Activated B cell treated with CpG ODN at 0.5 μM for 24 hours (primary cell): Measurements from ENCODE around the gene MEN1. TPM values are rescaled to one million over a fixed set of nuclear protein-coding genes. Genes with fewer than 3 reads are reported as not detected.

Experiments
- ATAC-seq: fragments of 200-7000 bp; cut with Tn5 transposase; one replicate; pipeline ENCODE4 v1.10.0; 2021; ENCODE audit warnings: low read depth, mild to moderate bottlenecking, moderate library complexity
- CTCF ChIA-PET: fragments of 350-600 bp; sonication (Branson Sonifier 250); formaldehyde crosslinking; loops from one replicate; lab custom pipeline; 2021; ENCODE audit warnings: antibody characterized with exemption; lab: Charles Lee
- POLR2A ChIA-PET: fragments of 350-600 bp; sonication (Branson Sonifier 250); formaldehyde crosslinking; loops from one replicate; lab custom pipeline; 2021; ENCODE audit warnings: antibody characterized with exemption; lab: Charles Lee
- DNase-seq: peaks from one replicate; pipeline ENCODE4 v3.0.0; 2022
- H3K27ac Mint-ChIP-seq: one replicate; pipeline ENCODE4 v1.8.0; 2020; ENCODE audit warnings: mixed read lengths
- H3K27me3 Mint-ChIP-seq: one replicate; pipeline ENCODE4 v1.8.0; 2021; ENCODE audit warnings: mixed read lengths
- H3K36me3 Mint-ChIP-seq: one replicate; pipeline ENCODE4 v1.8.0; 2021; ENCODE audit warnings: low read depth, mixed read lengths
- H3K4me1 Mint-ChIP-seq: one replicate; pipeline ENCODE4 v1.8.0; 2021; ENCODE audit warnings: mixed read lengths
- H3K4me3 Mint-ChIP-seq: one replicate; pipeline ENCODE4 v1.8.0; 2020; ENCODE audit warnings: mild to moderate bottlenecking, mixed read lengths
- H3K9me3 Mint-ChIP-seq: one replicate; pipeline ENCODE4 v1.8.0; 2020; ENCODE audit warnings: mixed read lengths
- intact Hi-C: fragments of 100-400 bp; cut with micrococcal nuclease; formaldehyde crosslinking; loops from one replicate; pipeline ENCODE4 v1.15.1; 2024
- total RNA-seq: library from RNA; stranded (reverse); gene quantifications from 2 replicates; pipeline ENCODE4 v1.2.3, GENCODE V29; 2022
- TF ChIP-seq, protein P1 (sequence below): fragments of 200-600 bp; IDR thresholded peaks from one replicate; pipeline ENCODE4 v1.8.0; 2022; ENCODE audit warnings: antibody characterized with exemption, mild to moderate bottlenecking

Gene MEN1
- total RNA-seq, 1 donor from 2014 or later = 44.6 TPM

DNA sequence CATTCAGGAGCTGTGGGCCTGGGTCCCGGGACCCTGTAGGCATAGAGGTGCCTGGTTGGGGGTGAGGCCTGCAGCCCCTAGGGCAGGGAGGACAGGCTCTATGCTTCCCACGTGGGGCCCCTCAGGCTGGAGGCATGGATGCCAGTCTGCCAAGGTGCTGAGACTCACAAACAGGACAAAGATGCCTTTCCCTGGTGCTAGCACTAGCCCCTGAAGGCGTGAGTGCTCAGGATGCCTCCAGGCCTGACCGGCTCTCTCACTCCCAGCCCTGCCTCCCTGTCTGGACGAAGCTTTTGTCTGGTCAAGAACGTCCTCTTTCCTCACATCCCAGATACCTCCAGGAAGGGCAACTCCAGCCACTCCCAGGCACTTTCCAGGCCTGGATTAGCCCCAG is 32.0 kb upstream of the MEN1 start:
- peaks cover 19% of the 10 kb centered on the region for H3K4me1 Mint-ChIP-seq
- H3K36me3 Mint-ChIP-seq = peaks cover 7% of the 10 kb centered on the region
- H3K27ac Mint-ChIP-seq = no peak overlapping the region
- intact Hi-C loops = loop anchor here (10.0 kb wide), 2 partner anchors 342 to 422 kb away; partner anchors contain the start of genes CAPN1 and POLA2
- DNase-seq (no peak), ATAC-seq (no peak)
- no peaks in the 10 kb centered on the region for H3K9me3 Mint-ChIP-seq
- no peak overlapping the region for H3K4me3 Mint-ChIP-seq
- no peaks in the 10 kb centered on the region for H3K27me3 Mint-ChIP-seq
- TF ChIP-seq, protein P1, sequence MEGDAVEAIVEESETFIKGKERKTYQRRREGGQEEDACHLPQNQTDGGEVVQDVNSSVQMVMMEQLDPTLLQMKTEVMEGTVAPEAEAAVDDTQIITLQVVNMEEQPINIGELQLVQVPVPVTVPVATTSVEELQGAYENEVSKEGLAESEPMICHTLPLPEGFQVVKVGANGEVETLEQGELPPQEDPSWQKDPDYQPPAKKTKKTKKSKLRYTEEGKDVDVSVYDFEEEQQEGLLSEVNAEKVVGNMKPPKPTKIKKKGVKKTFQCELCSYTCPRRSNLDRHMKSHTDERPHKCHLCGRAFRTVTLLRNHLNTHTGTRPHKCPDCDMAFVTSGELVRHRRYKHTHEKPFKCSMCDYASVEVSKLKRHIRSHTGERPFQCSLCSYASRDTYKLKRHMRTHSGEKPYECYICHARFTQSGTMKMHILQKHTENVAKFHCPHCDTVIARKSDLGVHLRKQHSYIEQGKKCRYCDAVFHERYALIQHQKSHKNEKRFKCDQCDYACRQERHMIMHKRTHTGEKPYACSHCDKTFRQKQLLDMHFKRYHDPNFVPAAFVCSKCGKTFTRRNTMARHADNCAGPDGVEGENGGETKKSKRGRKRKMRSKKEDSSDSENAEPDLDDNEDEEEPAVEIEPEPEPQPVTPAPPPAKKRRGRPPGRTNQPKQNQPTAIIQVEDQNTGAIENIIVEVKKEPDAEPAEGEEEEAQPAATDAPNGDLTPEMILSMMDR = no peak
- CTCF ChIA-PET = interaction anchor here (7.8 kb wide), 1 partner anchor 49 kb away, joined by 310 read pairs; no protein-coding TSS in a partner anchor
- POLR2A ChIA-PET = no interaction called here

DNA sequence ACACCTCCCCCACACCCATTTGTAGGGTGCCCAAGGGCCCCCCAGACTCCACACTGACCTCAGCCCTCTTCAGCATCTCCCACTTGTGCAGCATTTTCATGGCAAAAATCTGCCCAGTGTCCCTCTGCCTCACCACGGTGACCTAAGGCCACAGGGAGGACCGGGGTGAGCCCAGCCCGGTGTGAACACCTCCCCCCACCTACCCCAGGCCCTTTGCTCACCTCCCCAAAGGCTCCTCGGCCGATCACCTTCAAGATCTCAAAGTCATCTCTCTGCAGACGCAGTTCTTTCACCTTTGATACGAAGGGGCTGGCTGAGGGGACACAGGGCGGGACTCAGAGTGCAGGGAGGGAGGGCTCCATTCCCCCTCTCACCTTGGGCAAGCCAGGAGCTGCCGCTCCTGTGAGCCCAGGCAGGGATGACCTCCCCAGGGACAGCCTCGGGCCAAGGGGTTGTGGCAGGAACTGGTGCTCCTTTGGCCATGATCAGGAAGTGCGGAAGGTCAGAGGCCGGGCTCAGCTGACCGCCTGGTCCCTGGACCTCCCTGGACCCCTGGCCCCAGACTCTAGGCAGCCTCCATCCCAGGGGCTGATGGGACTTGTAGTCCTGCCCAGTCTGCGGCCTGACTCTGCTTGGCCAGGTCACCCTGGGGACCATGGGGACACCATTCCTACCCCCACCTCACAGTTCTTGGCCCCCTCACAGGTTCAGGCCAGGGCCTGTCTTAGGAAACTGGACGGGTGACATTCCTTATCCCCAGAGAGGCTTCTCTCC is 31.4 kb upstream of the MEN1 start:
- DNase-seq (no peak), ATAC-seq (no peak)
- H3K27me3 Mint-ChIP-seq = no peaks in the 10 kb centered on the region
- CTCF ChIA-PET = interaction anchor here (7.8 kb wide), 1 partner anchor 49 kb away, joined by 310 read pairs; no protein-coding TSS in a partner anchor
- no peaks in the 10 kb centered on the region for H3K9me3 Mint-ChIP-seq
- H3K36me3 Mint-ChIP-seq = peaks cover 7% of the 10 kb centered on the region
- H3K4me3 Mint-ChIP-seq = no peak overlapping the region
- no peak overlapping the region for H3K27ac Mint-ChIP-seq
- POLR2A ChIA-PET = no interaction called here
- peaks cover 13% of the 10 kb centered on the region for H3K4me1 Mint-ChIP-seq
- TF ChIP-seq, protein P1 = no peak
- intact Hi-C loops = loop anchor here (10.0 kb wide), 2 partner anchors 343 to 423 kb away; partner anchors contain the start of genes CAPN1 and POLA2

DNA sequence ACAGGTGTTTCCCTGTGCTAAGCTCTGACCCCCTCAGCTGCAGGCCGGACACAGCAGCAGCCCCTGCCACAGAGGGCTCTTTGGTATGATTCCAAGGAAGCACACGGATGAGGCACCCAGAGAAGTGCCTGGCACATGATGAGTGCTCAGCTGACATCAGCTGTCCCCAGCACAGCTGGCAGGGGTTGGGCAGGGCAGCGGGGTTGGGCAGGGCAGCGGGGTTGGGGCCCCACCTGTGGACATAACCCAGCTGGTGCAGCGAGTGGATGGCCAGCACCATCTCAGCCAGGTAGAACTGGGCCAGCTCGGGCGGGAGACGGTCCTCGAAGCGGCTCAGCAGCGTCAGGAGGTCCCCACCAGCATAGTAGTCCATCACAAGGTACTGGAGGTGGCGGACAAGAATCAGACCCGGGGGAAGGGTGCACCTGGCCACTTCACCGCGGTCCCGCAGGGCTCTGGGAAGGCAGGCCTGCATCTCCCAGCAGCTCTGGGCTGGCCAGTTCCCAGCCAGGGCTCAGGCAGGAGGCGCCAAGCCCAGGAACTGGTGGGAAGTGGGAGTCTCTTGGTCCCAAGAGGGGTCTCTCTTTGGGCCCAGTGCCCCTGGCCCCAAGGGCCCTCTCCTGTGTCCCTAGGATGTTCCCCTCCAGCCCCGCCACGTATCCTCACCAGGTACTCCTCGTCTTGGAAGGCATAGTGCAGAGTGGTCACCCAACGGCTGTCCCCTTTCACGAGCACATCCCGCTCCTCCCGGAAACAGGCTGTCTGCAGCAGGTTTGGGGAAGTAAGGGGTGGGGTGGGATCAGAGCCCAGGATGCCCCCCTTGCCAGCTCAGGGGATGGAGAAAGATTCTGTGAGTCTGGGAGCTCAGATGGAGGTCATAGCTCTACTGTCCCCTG is 29.8 kb upstream of the MEN1 start:
- H3K36me3 Mint-ChIP-seq = peaks cover 7% of the 10 kb centered on the region
- ATAC-seq = no peak

DNA sequence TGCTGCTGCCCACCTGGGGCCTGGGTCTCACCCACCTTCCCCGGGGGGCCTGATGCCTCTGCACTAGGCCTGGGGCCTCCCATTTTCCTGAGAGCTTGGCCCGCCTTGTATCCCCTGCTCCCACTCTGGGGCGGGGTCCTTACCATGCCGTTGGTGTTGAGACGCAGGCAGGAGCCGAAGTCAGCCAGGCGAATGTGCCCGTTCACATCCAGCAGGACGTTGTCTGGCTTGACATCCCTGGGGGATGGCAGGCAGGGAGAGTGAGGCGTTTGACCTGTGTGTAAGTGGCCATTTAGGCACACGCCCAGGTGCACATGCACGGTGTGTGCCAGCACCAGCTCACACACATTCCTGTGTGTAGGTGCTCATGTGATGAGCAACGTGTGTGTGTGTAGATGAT is 29.0 kb upstream of the MEN1 start:
- intact Hi-C loops = no loop called here
- Mint-ChIP-seq H3K9me3 (no peaks in the 10 kb centered on the region), H3K36me3 (peaks cover 7% of the 10 kb centered on the region), H3K4me3 (no peak overlapping the region), H3K27me3 (no peaks in the 10 kb centered on the region), H3K4me1 (peaks cover 8% of the 10 kb centered on the region), H3K27ac (no peak overlapping the region)
- TF ChIP-seq, protein P1 = no peak
- CTCF ChIA-PET = no interaction called here
- DNase-seq (no peak), ATAC-seq (no peak)
- POLR2A ChIA-PET = no interaction called here

More for the DNA sequence above, 29.8 kb upstream of the MEN1 start:
- Mint-ChIP-seq H3K9me3 (no peaks in the 10 kb centered on the region), H3K4me3 (no peak overlapping the region), H3K4me1 (peaks cover 11% of the 10 kb centered on the region), H3K27me3 (no peaks in the 10 kb centered on the region), H3K27ac (no peak overlapping the region)
- ChIA-PET POLR2A (interaction anchor here (0.7 kb wide), 1 partner anchor 78 kb away, joined by 3 read pairs; no protein-coding TSS in a partner anchor), CTCF (no interaction called here)
- DNase-seq = no peak
- intact Hi-C loops = loop anchor here (10.0 kb wide), 2 partner anchors 345 to 425 kb away; partner anchors contain the start of genes CAPN1 and POLA2
- TF ChIP-seq, protein P1 = no peak
